Measurements from ENCODE around the gene BBC3. TPM values are rescaled to one million over a fixed set of nuclear protein-coding genes. Genes with fewer than 3 reads are reported as not detected.
A peak's percentile ranks its signal among the peaks of the same experiment; 100 is the strongest.

Gene BBC3
- polyA plus RNA-seq, 1 donor (not counting 4 experiments of a cell fraction or from before 2014, with no cell fraction given) = 1.1 TPM

DNA sequence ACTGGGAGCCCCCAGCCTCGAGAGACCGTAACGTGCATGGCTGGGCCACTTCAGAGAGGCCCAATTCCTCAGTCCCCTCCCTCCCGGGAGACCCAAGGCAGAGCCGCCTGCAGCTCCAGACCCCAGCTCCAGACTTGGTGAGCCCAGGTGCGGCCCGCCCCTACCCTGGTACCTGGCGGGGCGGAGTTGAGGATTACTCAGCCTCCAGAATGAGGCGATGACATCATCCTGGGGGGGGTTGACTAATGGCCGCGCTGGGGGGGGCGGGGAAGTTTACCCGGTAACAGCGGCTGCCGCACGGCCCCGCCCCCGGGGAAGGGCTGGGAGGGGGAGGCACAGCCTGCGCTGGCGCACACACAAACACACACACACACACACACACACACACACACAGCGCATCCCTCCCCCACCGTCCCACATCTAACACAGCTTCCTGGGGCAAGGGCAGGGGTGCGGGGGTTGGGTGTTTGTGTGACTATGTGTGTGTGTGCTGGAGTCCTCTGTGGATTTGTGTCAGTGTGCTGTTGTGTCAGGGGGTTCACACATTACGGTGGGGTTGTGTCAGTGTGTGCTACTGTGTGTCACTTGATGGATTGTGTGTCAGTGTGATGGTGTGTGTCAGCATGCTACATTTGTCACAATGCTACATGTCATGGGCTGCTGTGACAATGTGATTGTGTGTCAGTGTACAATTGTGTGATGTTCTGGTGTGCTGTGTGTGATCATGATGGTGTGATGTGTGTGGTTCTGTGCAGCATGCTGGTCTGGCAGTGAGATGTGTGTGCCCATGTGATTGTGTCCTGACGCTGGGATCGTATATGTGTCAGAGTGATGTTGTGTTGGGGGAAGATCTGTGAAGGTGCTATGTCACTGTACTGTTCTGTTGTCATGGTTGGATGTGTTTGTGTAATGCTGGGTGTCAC, 10.3 kb upstream of the BBC3 start:
- FAIRE-seq (no peak), DNase-seq (ENCODE audit: low read depth, low spot score) (no peak)
- Histone ChIP-seq H3K9me3 (ENCODE audit: control insufficient read depth, low read depth, low read length) (no peaks in the 10 kb centered on the region), H3K79me2 (ENCODE audit: control insufficient read depth, insufficient read depth, low read length) (no peaks in the 10 kb centered on the region), H3K9me1 (ENCODE audit: control insufficient read depth, extremely low read depth, insufficient read depth, low read length) (peaks cover 2% of the 10 kb centered on the region), H3K36me3 (ENCODE audit: control insufficient read depth in 2 of 2, extremely low read depth in 1 of 2, insufficient read depth in 2 of 2, low read length in 2 of 2) (peaks cover 0 to 10% of the 10 kb centered on the region in 2 experiments), H3K4me3 (ENCODE audit: control insufficient read depth in 2 of 3, extremely low read depth in 1 of 3, insufficient read depth in 2 of 3, low read depth in 1 of 3, low read length in 3 of 3) (peak overlapping the region in 2 of 3 experiments; percentile 35 to 47), H4K20me1 (ENCODE audit: control insufficient read depth, extremely low read depth, insufficient read depth, low read length) (no peaks in the 10 kb centered on the region), H2AFZ (ENCODE audit: control insufficient read depth, low read length) (peak overlapping the region; percentile 65), H3K27me3 (ENCODE audit: control insufficient read depth, extremely low read depth, insufficient read depth, low read length) (no peaks in the 10 kb centered on the region), H3K27ac (ENCODE audit: control insufficient read depth, insufficient read depth, low read length) (peak overlapping the region; percentile 62), H3K4me2 (ENCODE audit: control insufficient read depth, extremely low read depth, insufficient read depth, low read depth, low read length) (peak overlapping the region; percentile 71), H3K4me1 (ENCODE audit: control insufficient read depth, extremely low read depth, insufficient read depth, low read length) (peaks cover 34% of the 10 kb centered on the region), H3K9ac (ENCODE audit: control insufficient read depth, extremely low read depth, insufficient read depth, low read length) (peak overlapping the region; percentile 60)
- TF ChIP-seq, protein P1, sequence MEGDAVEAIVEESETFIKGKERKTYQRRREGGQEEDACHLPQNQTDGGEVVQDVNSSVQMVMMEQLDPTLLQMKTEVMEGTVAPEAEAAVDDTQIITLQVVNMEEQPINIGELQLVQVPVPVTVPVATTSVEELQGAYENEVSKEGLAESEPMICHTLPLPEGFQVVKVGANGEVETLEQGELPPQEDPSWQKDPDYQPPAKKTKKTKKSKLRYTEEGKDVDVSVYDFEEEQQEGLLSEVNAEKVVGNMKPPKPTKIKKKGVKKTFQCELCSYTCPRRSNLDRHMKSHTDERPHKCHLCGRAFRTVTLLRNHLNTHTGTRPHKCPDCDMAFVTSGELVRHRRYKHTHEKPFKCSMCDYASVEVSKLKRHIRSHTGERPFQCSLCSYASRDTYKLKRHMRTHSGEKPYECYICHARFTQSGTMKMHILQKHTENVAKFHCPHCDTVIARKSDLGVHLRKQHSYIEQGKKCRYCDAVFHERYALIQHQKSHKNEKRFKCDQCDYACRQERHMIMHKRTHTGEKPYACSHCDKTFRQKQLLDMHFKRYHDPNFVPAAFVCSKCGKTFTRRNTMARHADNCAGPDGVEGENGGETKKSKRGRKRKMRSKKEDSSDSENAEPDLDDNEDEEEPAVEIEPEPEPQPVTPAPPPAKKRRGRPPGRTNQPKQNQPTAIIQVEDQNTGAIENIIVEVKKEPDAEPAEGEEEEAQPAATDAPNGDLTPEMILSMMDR (optimal IDR thresholded peaks at IDR 0.05 in 1 of 3, IDR thresholded peaks at IDR 0.05 in 1 of 3, conservative IDR thresholded peaks at IDR 0.05 in 1 of 3; ENCODE audit: extremely low read depth in 1 of 3, insufficient read depth in 2 of 3, low read length in 3 of 3) = no peak
- no peak for TF ChIP-seq EZH2 (IDR thresholded peaks at IDR 0.05; ENCODE audit: low read length)
- dilution Hi-C loops (cut with MboI; ENCODE audit: extremely low pct_ligation_motif_present, low sequenced_read_pairs) = no loop called here

DNA sequence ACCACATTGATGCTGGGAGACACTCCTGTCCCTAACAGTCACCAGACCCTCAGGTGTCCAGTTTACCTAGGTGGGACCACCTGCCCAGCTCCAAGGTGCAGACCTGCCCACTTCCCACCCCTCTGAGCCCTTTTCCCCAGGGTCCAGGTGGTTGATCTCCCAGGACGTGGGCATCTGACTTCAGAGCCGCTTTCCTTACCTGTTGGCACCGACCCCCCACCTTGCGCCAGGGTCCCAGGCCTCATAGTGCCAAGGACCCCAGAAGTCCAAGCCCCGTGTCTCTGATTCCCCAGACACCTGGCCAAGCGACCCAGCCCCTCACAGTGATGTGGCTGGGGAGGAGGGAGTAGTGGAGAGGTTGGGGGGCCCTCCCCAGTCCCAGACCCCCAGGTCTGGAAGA, 9.6 kb upstream of the BBC3 start:
- H3K9ac ChIP-seq (ENCODE audit: control insufficient read depth, extremely low read depth, insufficient read depth, low read length) = peak overlapping the region; percentile 28
- peaks cover 0 to 10% of the 10 kb centered on the region in 2 experiments for H3K36me3 ChIP-seq (ENCODE audit: control insufficient read depth in 2 of 2, extremely low read depth in 1 of 2, insufficient read depth in 2 of 2, low read length in 2 of 2)
- no peaks in the 10 kb centered on the region for H4K20me1 ChIP-seq (ENCODE audit: control insufficient read depth, extremely low read depth, insufficient read depth, low read length)
- no peak for DNase-seq (ENCODE audit: low read depth, low spot score)
- no peaks in the 10 kb centered on the region for H3K9me3 ChIP-seq (ENCODE audit: control insufficient read depth, low read depth, low read length)
- peak overlapping the region; percentile 15 for H2AFZ ChIP-seq (ENCODE audit: control insufficient read depth, low read length)
- no peaks in the 10 kb centered on the region for H3K27me3 ChIP-seq (ENCODE audit: control insufficient read depth, extremely low read depth, insufficient read depth, low read length)
- H3K79me2 ChIP-seq (ENCODE audit: control insufficient read depth, insufficient read depth, low read length) = no peaks in the 10 kb centered on the region
- peak overlapping the region; percentile 71 for H3K4me2 ChIP-seq (ENCODE audit: control insufficient read depth, extremely low read depth, insufficient read depth, low read depth, low read length)
- FAIRE-seq = no peak
- peak overlapping the region in 1 of 3 experiments; percentile 35 for H3K4me3 ChIP-seq (ENCODE audit: control insufficient read depth in 2 of 3, extremely low read depth in 1 of 3, insufficient read depth in 2 of 3, low read depth in 1 of 3, low read length in 3 of 3)
- TF ChIP-seq, protein P1 (optimal IDR thresholded peaks at IDR 0.05 in 1 of 3, IDR thresholded peaks at IDR 0.05 in 1 of 3, conservative IDR thresholded peaks at IDR 0.05 in 1 of 3; ENCODE audit: extremely low read depth in 1 of 3, insufficient read depth in 2 of 3, low read length in 3 of 3) = no peak
- TF ChIP-seq EZH2 (IDR thresholded peaks at IDR 0.05; ENCODE audit: low read length) = no peak
- peak overlapping the region; percentile 8 for H3K27ac ChIP-seq (ENCODE audit: control insufficient read depth, insufficient read depth, low read length)
- H3K4me1 ChIP-seq (ENCODE audit: control insufficient read depth, extremely low read depth, insufficient read depth, low read length) = peaks cover 34% of the 10 kb centered on the region
- dilution Hi-C loops (cut with MboI; ENCODE audit: extremely low pct_ligation_motif_present, low sequenced_read_pairs) = no loop called here
- peaks cover 2% of the 10 kb centered on the region for H3K9me1 ChIP-seq (ENCODE audit: control insufficient read depth, extremely low read depth, insufficient read depth, low read length)
